Activated naive CD8-positive, alpha-beta T cell (primary cell): ENCODE data around the gene ARL9.

Experiments
- H3K27ac Mint-ChIP-seq: one replicate; pipeline ENCODE4 v1.8.0; 2021; ENCODE audit warnings: mixed read lengths
- H3K27me3 Mint-ChIP-seq: one replicate; pipeline ENCODE4 v1.8.0; 2021; ENCODE audit warnings: mixed read lengths
- H3K36me3 Mint-ChIP-seq: one replicate; pipeline ENCODE4 v1.8.0; 2021; ENCODE audit warnings: mixed read lengths
- H3K4me1 Mint-ChIP-seq: one replicate; pipeline ENCODE4 v1.8.0; 2021; ENCODE audit warnings: low read depth, mixed read lengths
- H3K4me3 Mint-ChIP-seq: one replicate; pipeline ENCODE4 v1.8.0; 2021; ENCODE audit warnings: mild to moderate bottlenecking, mixed read lengths
- H3K9me3 Mint-ChIP-seq: one replicate; pipeline ENCODE4 v1.8.0; 2021; ENCODE audit warnings: low read depth, mixed read lengths

ARL9 gene

GRCh38 chr4:56496241-56496640 is 9.3 kb upstream of the ARL9 start:
- peaks cover 26% of the 10 kb centered on the region for H3K36me3 Mint-ChIP-seq
- no peaks in the 10 kb centered on the region for H3K9me3 Mint-ChIP-seq
- no peaks in the 10 kb centered on the region for H3K27me3 Mint-ChIP-seq
- no peaks in the 10 kb centered on the region for H3K4me1 Mint-ChIP-seq
- H3K4me3 Mint-ChIP-seq = no peak overlapping the region
- no peak overlapping the region for H3K27ac Mint-ChIP-seq

GRCh38 chr4:56511098-56511497 is 5.5 kb downstream of the ARL9 start:
- Mint-ChIP-seq H3K4me1 (peaks cover 5% of the 10 kb centered on the region), H3K9me3 (no peaks in the 10 kb centered on the region), H3K4me3 (no peak overlapping the region), H3K27ac (no peak overlapping the region), H3K27me3 (peaks cover 5% of the 10 kb centered on the region), H3K36me3 (peaks cover 3% of the 10 kb centered on the region)

GRCh38 chr4:56512166-56512565 is 6.6 kb downstream of the ARL9 start:
- H3K9me3 Mint-ChIP-seq = no peaks in the 10 kb centered on the region
- H3K4me1 Mint-ChIP-seq = no peaks in the 10 kb centered on the region
- H3K36me3 Mint-ChIP-seq = peaks cover 3% of the 10 kb centered on the region
- H3K27me3 Mint-ChIP-seq = peaks cover 4% of the 10 kb centered on the region
- no peak overlapping the region for H3K27ac Mint-ChIP-seq
- H3K4me3 Mint-ChIP-seq = no peak overlapping the region

- no peaks in the 10 kb centered on the region for H3K9me3 Mint-ChIP-seq
- no peak overlapping the region for H3K27ac Mint-ChIP-seq
- peaks cover 3% of the 10 kb centered on the region for H3K36me3 Mint-ChIP-seq
- no peak overlapping the region for H3K4me3 Mint-ChIP-seq
- H3K27me3 Mint-ChIP-seq = peaks cover 4% of the 10 kb centered on the region
- H3K4me1 Mint-ChIP-seq = no peaks in the 10 kb centered on the region
These were observed 7.9 kb downstream of the ARL9 start for GRCh38 chr4:56513517-56513916.

GRCh38 chr4:56530269-56531148 is 24.9 kb downstream of the ARL9 start:
- no peak overlapping the region for H3K27ac Mint-ChIP-seq
- H3K4me1 Mint-ChIP-seq = peaks cover 3% of the 10 kb centered on the region
- H3K9me3 Mint-ChIP-seq = no peaks in the 10 kb centered on the region
- peaks cover 7% of the 10 kb centered on the region for H3K27me3 Mint-ChIP-seq
- H3K36me3 Mint-ChIP-seq = peaks cover 2% of the 10 kb centered on the region
- H3K4me3 Mint-ChIP-seq = peak overlapping the region; percentile 68

- Mint-ChIP-seq H3K36me3 (peaks cover 2% of the 10 kb centered on the region), H3K4me1 (peaks cover 3% of the 10 kb centered on the region)
These were observed 25.7 kb downstream of the ARL9 start for GRCh38 chr4:56531149-56531770.

GRCh38 chr4:56531823-56532222 is 26.2 kb downstream of the ARL9 start:
- Mint-ChIP-seq H3K27ac (no peak overlapping the region), H3K36me3 (peaks cover 2% of the 10 kb centered on the region), H3K9me3 (no peaks in the 10 kb centered on the region), H3K4me3 (no peak overlapping the region), H3K4me1 (peaks cover 3% of the 10 kb centered on the region), H3K27me3 (peaks cover 14% of the 10 kb centered on the region)

More at GRCh38 chr4:56531149-56531770, 25.7 kb downstream of the ARL9 start:
- Mint-ChIP-seq H3K4me3 (no peak overlapping the region), H3K9me3 (no peaks in the 10 kb centered on the region), H3K27ac (no peak overlapping the region), H3K27me3 (peaks cover 11% of the 10 kb centered on the region)

- Mint-ChIP-seq H3K27me3 (peaks cover 17% of the 10 kb centered on the region), H3K36me3 (peaks cover 2% of the 10 kb centered on the region), H3K4me1 (peaks cover 3% of the 10 kb centered on the region), H3K4me3 (no peak overlapping the region), H3K9me3 (no peaks in the 10 kb centered on the region), H3K27ac (no peak overlapping the region)
These were observed 26.6 kb downstream of the ARL9 start for GRCh38 chr4:56532239-56532638.

- no peak overlapping the region for H3K4me3 Mint-ChIP-seq
- H3K36me3 Mint-ChIP-seq = peaks cover 2% of the 10 kb centered on the region
- peaks cover 18% of the 10 kb centered on the region for H3K27me3 Mint-ChIP-seq
- H3K4me1 Mint-ChIP-seq = no peaks in the 10 kb centered on the region
- H3K27ac Mint-ChIP-seq = no peak overlapping the region
- H3K9me3 Mint-ChIP-seq = no peaks in the 10 kb centered on the region
These were observed 30.3 kb downstream of the ARL9 start for GRCh38 chr4:56535915-56536314.

- H3K9me3 Mint-ChIP-seq = no peaks in the 10 kb centered on the region
- peaks cover 2% of the 10 kb centered on the region for H3K36me3 Mint-ChIP-seq
- H3K27ac Mint-ChIP-seq = no peak overlapping the region
- H3K4me3 Mint-ChIP-seq = no peak overlapping the region
- peaks cover 18% of the 10 kb centered on the region for H3K27me3 Mint-ChIP-seq
- H3K4me1 Mint-ChIP-seq = no peaks in the 10 kb centered on the region
These were observed 31.6 kb downstream of the ARL9 start for GRCh38 chr4:56537147-56537546.

- Mint-ChIP-seq H3K27me3 (peaks cover 13% of the 10 kb centered on the region), H3K4me1 (peaks cover 11% of the 10 kb centered on the region), H3K36me3 (no peaks in the 10 kb centered on the region), H3K9me3 (no peaks in the 10 kb centered on the region), H3K4me3 (no peak overlapping the region), H3K27ac (no peak overlapping the region)
These were observed 35.2 kb downstream of the ARL9 start for GRCh38 chr4:56540826-56541225.

GRCh38 chr4:56544573-56545131 is 39.1 kb downstream of the ARL9 start:
- no peaks in the 10 kb centered on the region for H3K36me3 Mint-ChIP-seq
- H3K27me3 Mint-ChIP-seq = peaks cover 2% of the 10 kb centered on the region
- no peaks in the 10 kb centered on the region for H3K9me3 Mint-ChIP-seq
- H3K27ac Mint-ChIP-seq = no peak overlapping the region
- peaks cover 14% of the 10 kb centered on the region for H3K4me1 Mint-ChIP-seq
- H3K4me3 Mint-ChIP-seq = peak overlapping the region; percentile 57

GRCh38 chr4:56550642-56551041 is 45.1 kb downstream of the ARL9 start:
- H3K27me3 Mint-ChIP-seq = no peaks in the 10 kb centered on the region
- no peaks in the 10 kb centered on the region for H3K9me3 Mint-ChIP-seq
- peaks cover 4% of the 10 kb centered on the region for H3K4me1 Mint-ChIP-seq
- no peaks in the 10 kb centered on the region for H3K36me3 Mint-ChIP-seq
- no peak overlapping the region for H3K4me3 Mint-ChIP-seq
- H3K27ac Mint-ChIP-seq = no peak overlapping the region

- H3K36me3 Mint-ChIP-seq = no peaks in the 10 kb centered on the region
- peaks cover 2% of the 10 kb centered on the region for H3K27me3 Mint-ChIP-seq
- no peaks in the 10 kb centered on the region for H3K9me3 Mint-ChIP-seq
- H3K4me3 Mint-ChIP-seq = no peak overlapping the region
- H3K4me1 Mint-ChIP-seq = peaks cover 4% of the 10 kb centered on the region
- no peak overlapping the region for H3K27ac Mint-ChIP-seq
These were observed 45.9 kb downstream of the ARL9 start for GRCh38 chr4:56551516-56551915.

- Mint-ChIP-seq H3K36me3 (no peaks in the 10 kb centered on the region), H3K4me1 (peaks cover 4% of the 10 kb centered on the region), H3K27me3 (peaks cover 2% of the 10 kb centered on the region), H3K9me3 (no peaks in the 10 kb centered on the region), H3K27ac (no peak overlapping the region), H3K4me3 (no peak overlapping the region)
These were observed 46.7 kb downstream of the ARL9 start for GRCh38 chr4:56552273-56552672.
